ENCODE data around the gene TTC33. TPM values are rescaled to one million over a fixed set of nuclear protein-coding genes. Genes with fewer than 3 reads are reported as not detected.

Gene TTC33
- total RNA-seq, 1 donor from 2014 or later = 52.5 TPM

GRCh38 chr5:40626801-40627200, 129.0 kb downstream of the TTC33 start:
- Histone ChIP-seq H3K9ac (no peak overlapping the region), H3K4me1 (peaks cover 8% of the 10 kb centered on the region), H3F3A (ENCODE audit: low read depth) (no peaks in the 10 kb centered on the region), H3K9me3 (ENCODE audit: low read depth) (no peaks in the 10 kb centered on the region), H2AFZ (replicated peaks) (no peak overlapping the region), H3K4me2 (no peak overlapping the region), H3K4me3 (no peak overlapping the region), H3K79me2 (ENCODE audit: low read depth) (no peaks in the 10 kb centered on the region), H3K27me3 (no peaks in the 10 kb centered on the region), H3K36me3 (no peaks in the 10 kb centered on the region), H4K20me1 (ENCODE audit: low read depth) (no peaks in the 10 kb centered on the region), H3K27ac (no peak overlapping the region)
- Mint-ChIP-seq H3K27me3 (ENCODE audit: insufficient read depth, low read depth) (peaks cover 8% of the 10 kb centered on the region), H3K9me3 (no peaks in the 10 kb centered on the region), H3K4me3 (no peak overlapping the region), H3K4me1 (no peaks in the 10 kb centered on the region), H3K27ac (no peak overlapping the region), H3K36me3 (no peaks in the 10 kb centered on the region)
- TF ChIP-seq, protein P1, sequence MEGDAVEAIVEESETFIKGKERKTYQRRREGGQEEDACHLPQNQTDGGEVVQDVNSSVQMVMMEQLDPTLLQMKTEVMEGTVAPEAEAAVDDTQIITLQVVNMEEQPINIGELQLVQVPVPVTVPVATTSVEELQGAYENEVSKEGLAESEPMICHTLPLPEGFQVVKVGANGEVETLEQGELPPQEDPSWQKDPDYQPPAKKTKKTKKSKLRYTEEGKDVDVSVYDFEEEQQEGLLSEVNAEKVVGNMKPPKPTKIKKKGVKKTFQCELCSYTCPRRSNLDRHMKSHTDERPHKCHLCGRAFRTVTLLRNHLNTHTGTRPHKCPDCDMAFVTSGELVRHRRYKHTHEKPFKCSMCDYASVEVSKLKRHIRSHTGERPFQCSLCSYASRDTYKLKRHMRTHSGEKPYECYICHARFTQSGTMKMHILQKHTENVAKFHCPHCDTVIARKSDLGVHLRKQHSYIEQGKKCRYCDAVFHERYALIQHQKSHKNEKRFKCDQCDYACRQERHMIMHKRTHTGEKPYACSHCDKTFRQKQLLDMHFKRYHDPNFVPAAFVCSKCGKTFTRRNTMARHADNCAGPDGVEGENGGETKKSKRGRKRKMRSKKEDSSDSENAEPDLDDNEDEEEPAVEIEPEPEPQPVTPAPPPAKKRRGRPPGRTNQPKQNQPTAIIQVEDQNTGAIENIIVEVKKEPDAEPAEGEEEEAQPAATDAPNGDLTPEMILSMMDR (IDR thresholded peaks at IDR 0.05) = no peak
- no peak for TF ChIP-seq EZH2 (IDR thresholded peaks at IDR 0.05)
- no peak for TF ChIP-seq EZH2phosphoT487 (IDR thresholded peaks at IDR 0.05)
- no peak for DNase-seq (ENCODE audit: low spot score)

DNA sequence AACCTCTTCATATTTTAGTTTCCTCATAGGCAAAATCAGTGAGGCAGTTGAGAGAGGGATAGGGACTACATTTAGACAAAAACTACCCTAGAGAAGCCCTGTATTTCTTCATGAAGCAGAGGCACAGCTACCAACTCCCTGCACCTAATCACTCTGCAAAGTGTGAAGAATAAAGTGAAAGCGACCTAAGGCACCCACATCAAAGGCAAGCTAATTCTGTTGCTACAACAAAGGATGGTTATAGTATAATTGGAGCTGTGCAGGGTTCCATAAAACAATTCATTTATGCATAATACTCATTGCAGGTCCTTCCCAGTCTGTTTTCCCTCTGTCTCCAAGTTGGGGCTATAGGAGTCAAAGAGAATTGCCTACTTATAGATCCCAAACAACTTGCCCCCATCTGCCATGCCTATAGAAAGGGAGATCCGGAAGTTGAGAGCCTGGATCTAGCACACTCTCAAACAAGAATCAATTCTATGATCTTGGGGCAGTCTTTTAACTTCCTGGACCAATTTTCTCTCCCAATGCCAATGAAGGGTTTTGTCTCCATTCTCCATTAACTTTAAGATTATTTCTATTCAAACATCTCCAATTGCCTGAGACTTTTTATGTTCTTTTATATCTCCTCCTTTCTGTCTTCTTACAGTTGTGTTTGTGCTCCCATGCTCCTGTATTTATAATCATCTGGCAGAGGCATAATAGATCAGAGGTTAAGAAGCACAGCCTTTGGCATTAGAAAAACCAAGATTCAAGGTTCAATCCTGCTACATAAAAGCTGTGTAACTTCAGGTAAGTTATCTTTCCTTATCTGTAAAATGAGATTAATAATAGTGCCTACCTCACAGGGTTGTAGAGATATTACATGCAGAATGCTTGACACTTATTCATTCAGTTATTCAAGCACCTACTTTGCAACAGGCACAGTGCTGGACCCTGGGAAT, 132.0 kb downstream of the TTC33 start:
- H3K27me3 ChIP-seq = no peaks in the 10 kb centered on the region

GRCh38 chr5:40622463-40623252, 133.1 kb downstream of the TTC33 start:
- Histone ChIP-seq H3K4me2 (no peak overlapping the region), H3K27ac (no peak overlapping the region), H3K4me3 (no peak overlapping the region), H3K36me3 (no peaks in the 10 kb centered on the region), H3K9ac (no peak overlapping the region), H2AFZ (replicated peaks) (no peak overlapping the region), H3K9me3 (ENCODE audit: low read depth) (no peaks in the 10 kb centered on the region), H3K79me2 (ENCODE audit: low read depth) (no peaks in the 10 kb centered on the region), H3K27me3 (no peaks in the 10 kb centered on the region), H3K4me1 (peaks cover 8% of the 10 kb centered on the region), H4K20me1 (ENCODE audit: low read depth) (no peaks in the 10 kb centered on the region), H3F3A (ENCODE audit: low read depth) (no peaks in the 10 kb centered on the region)
- Mint-ChIP-seq H3K4me1 (peaks cover 6% of the 10 kb centered on the region), H3K36me3 (no peaks in the 10 kb centered on the region), H3K27ac (no peak overlapping the region), H3K27me3 (ENCODE audit: insufficient read depth, low read depth) (peaks cover 6% of the 10 kb centered on the region), H3K4me3 (no peak overlapping the region), H3K9me3 (no peaks in the 10 kb centered on the region)
- DNase-seq (ENCODE audit: low spot score) = no peak
- TF ChIP-seq EZH2 (IDR thresholded peaks at IDR 0.05) (no peak), EZH2phosphoT487 (IDR thresholded peaks at IDR 0.05) (no peak)
- TF ChIP-seq, protein P1 (IDR thresholded peaks at IDR 0.05) = no peak

More for the DNA sequence above, 132.0 kb downstream of the TTC33 start:
- no peaks in the 10 kb centered on the region for H3K36me3 ChIP-seq
- no peak overlapping the region for H3K9ac ChIP-seq
- Mint-ChIP-seq H3K36me3 (no peaks in the 10 kb centered on the region), H3K4me3 (no peak overlapping the region), H3K4me1 (peaks cover 6% of the 10 kb centered on the region), H3K27me3 (ENCODE audit: insufficient read depth, low read depth) (peaks cover 8% of the 10 kb centered on the region), H3K9me3 (no peaks in the 10 kb centered on the region), H3K27ac (no peak overlapping the region)
- H3K27ac ChIP-seq = no peak overlapping the region
- no peak overlapping the region for H3K4me2 ChIP-seq
- H3K4me1 ChIP-seq = peaks cover 8% of the 10 kb centered on the region
- TF ChIP-seq EZH2phosphoT487 (IDR thresholded peaks at IDR 0.05) = no peak
- no peak for TF ChIP-seq EZH2 (IDR thresholded peaks at IDR 0.05)
- TF ChIP-seq, protein P1 (IDR thresholded peaks at IDR 0.05) = no peak
- no peak overlapping the region for H2AFZ ChIP-seq (replicated peaks)
- H3K4me3 ChIP-seq = no peak overlapping the region
- H4K20me1 ChIP-seq (ENCODE audit: low read depth) = no peaks in the 10 kb centered on the region
- DNase-seq (ENCODE audit: low spot score) = no peak
- H3K9me3 ChIP-seq (ENCODE audit: low read depth) = no peaks in the 10 kb centered on the region
- H3K79me2 ChIP-seq (ENCODE audit: low read depth) = no peaks in the 10 kb centered on the region
- no peaks in the 10 kb centered on the region for H3F3A ChIP-seq (ENCODE audit: low read depth)
